HK-2 (cell line): Measurements from ENCODE around the gene GNG12.

Source experiments
- DNase-seq: peaks from one replicate; pipeline ENCODE4 v3.0.0-alpha.2; 2018; ENCODE audit not compliant: unreplicated experiment

Gene GNG12

GRCh38 chr1:67705735-67706453 is 127.4 kb downstream of the GNG12 start:
- no peak for DNase-seq

GRCh38 chr1:67704351-67704750 is 128.9 kb downstream of the GNG12 start:
- no peak for DNase-seq

GRCh38 chr1:67701876-67702275 is 131.4 kb downstream of the GNG12 start:
- no peak for DNase-seq

- DNase-seq: peak; percentile 32
Measured at GRCh38 chr1:67700692-67701410, 132.4 kb downstream of the GNG12 start.

- DNase-seq: no peak
Measured at GRCh38 chr1:67700220-67700619, 133.0 kb downstream of the GNG12 start.

- no peak for DNase-seq
Measured at GRCh38 chr1:67696708-67697107, 136.6 kb downstream of the GNG12 start.

- no peak for DNase-seq
Measured at GRCh38 chr1:67695963-67696362, 137.3 kb downstream of the GNG12 start.

- DNase-seq: no peak
Measured at GRCh38 chr1:67691712-67692111, 141.6 kb downstream of the GNG12 start.

- no peak for DNase-seq
Measured at GRCh38 chr1:67690411-67690810, 142.9 kb downstream of the GNG12 start.

GRCh38 chr1:67690018-67690363 is 143.3 kb downstream of the GNG12 start:
- no peak for DNase-seq

- no peak for DNase-seq
Measured at GRCh38 chr1:67689267-67690017, 143.8 kb downstream of the GNG12 start.

GRCh38 chr1:67688526-67689219 is 144.6 kb downstream of the GNG12 start:
- no peak for DNase-seq

GRCh38 chr1:67687649-67688048 is 145.6 kb downstream of the GNG12 start:
- DNase-seq: peak; percentile 35

GRCh38 chr1:67687198-67687545 is 146.1 kb downstream of the GNG12 start:
- DNase-seq: no peak

GRCh38 chr1:67686267-67687197 is 146.7 kb downstream of the GNG12 start:
- peak; percentile 78 for DNase-seq

- DNase-seq: peak; percentile 47
Measured at GRCh38 chr1:67685558-67686266, 147.6 kb downstream of the GNG12 start.

- peak; percentile 99 for DNase-seq
Measured at GRCh38 chr1:67685067-67685557, 148.2 kb downstream of the GNG12 start, which contains the start of gene GADD45A. Gene GADD45A (plus strand): TSS chr1:67685201. CDS start chr1:67685495, 294 bp downstream.

- no peak for DNase-seq
Measured at GRCh38 chr1:67684526-67685066, 148.7 kb downstream of the GNG12 start.

GRCh38 chr1:67683766-67684525 is 149.3 kb downstream of the GNG12 start:
- peak; percentile 46 for DNase-seq
